Measurements from ENCODE around the gene CADPS2.

GRCh38 chr7:122736183-122736582 lies 150.1 kb downstream of the CADPS2 start:
- TF ChIP-seq CTCF (conservative IDR thresholded peaks at IDR 0.05 in 1 of 2, IDR thresholded peaks at IDR 0.05 in 1 of 2; ENCODE audit: low read depth in 1 of 2, low read length in 2 of 2) (no peak), EZH2 (IDR thresholded peaks at IDR 0.05; ENCODE audit: low read length, missing control alignments) (no peak)
